Endometrial microvascular endothelial cells (primary cell): ENCODE data around the gene ZGPAT. TPM values are rescaled to one million over a fixed set of nuclear protein-coding genes. Genes with fewer than 3 reads are reported as not detected.

ENCODE experiments used
- in situ Hi-C: cut with HindIII; loops from 2 replicates; pipeline ENCODE4 v1.10.0; 2017; ENCODE audit warnings: low sequenced_read_pairs, low pct_unique_long_range_greater_than_20kb; ENCODE audit errors: inconsistent ontology term
- total RNA-seq: library from RNA; depleted of rRNA; stranded (reverse); fragments of >200 nt; gene quantifications from one replicate; pipeline ENCODE4 v1.2.3, GENCODE V29; 2015; ENCODE audit errors: inconsistent ontology term

ZGPAT gene
- total RNA-seq, 1 donor from 2014 or later: 39.2 TPM

- in situ Hi-C loops: no loop called here
Observed at GRCh38 chr20:63749597-63750508, 42.0 kb downstream of the ZGPAT start.

- in situ Hi-C loops: no loop called here
Observed at GRCh38 chr20:63750807-63751470, 43.1 kb downstream of the ZGPAT start.

GRCh38 chr20:63751471-63752271, 43.8 kb downstream of the ZGPAT start:
- in situ Hi-C loops: no loop called here

GRCh38 chr20:63752411-63753101, 44.7 kb downstream of the ZGPAT start:
- in situ Hi-C loops: no loop called here

- in situ Hi-C loops: no loop called here
Observed at GRCh38 chr20:63753381-63753780, 45.5 kb downstream of the ZGPAT start.

- in situ Hi-C loops: no loop called here
Observed at GRCh38 chr20:63754008-63754407, 46.2 kb downstream of the ZGPAT start.

GRCh38 chr20:63755933-63756647, 48.3 kb downstream of the ZGPAT start:
- in situ Hi-C loops: no loop called here

GRCh38 chr20:63756648-63756991, 48.8 kb downstream of the ZGPAT start:
- in situ Hi-C loops: no loop called here

GRCh38 chr20:63758152-63758551, 50.3 kb downstream of the ZGPAT start:
- in situ Hi-C loops: no loop called here

- in situ Hi-C loops: no loop called here
Observed at GRCh38 chr20:63759377-63759901, 51.6 kb downstream of the ZGPAT start.

GRCh38 chr20:63765082-63765873, 57.4 kb downstream of the ZGPAT start:
- in situ Hi-C loops: no loop called here

GRCh38 chr20:63765902-63766301, 58.1 kb downstream of the ZGPAT start:
- in situ Hi-C loops: no loop called here

GRCh38 chr20:63766695-63767426, 59.0 kb downstream of the ZGPAT start:
- in situ Hi-C loops: no loop called here

- in situ Hi-C loops: no loop called here
Observed at GRCh38 chr20:63767456-63767855, 59.6 kb downstream of the ZGPAT start.

- in situ Hi-C loops: no loop called here
Observed at GRCh38 chr20:63767886-63768285, 60.0 kb downstream of the ZGPAT start.

- in situ Hi-C loops: no loop called here
Observed at GRCh38 chr20:63768591-63769515, 61.0 kb downstream of the ZGPAT start.
